ENCODE data around the gene TRPV3.
"Not testable (repeated sequence)": the region's sequence is repeated elsewhere in the genome, so short reads cannot be mapped to it uniquely, and the experiment has no call there.

Gene TRPV3

GRCh38 chr17:3557768-3558583 lies at the start of gene TRPV3:
TRPV3 (minus strand) TSS chr17:3557812; CDS start chr17:3554850, 2,962 bp downstream.
- no peak for FAIRE-seq

GRCh38 chr17:3603870-3604259 lies 46.3 kb upstream of the TRPV3 start:
- no peak for FAIRE-seq

GRCh38 chr17:3603119-3603869 lies 45.7 kb upstream of the TRPV3 start:
- FAIRE-seq: no peak

- no peak for FAIRE-seq
These were observed 44.9 kb upstream of the TRPV3 start for GRCh38 chr17:3602499-3602898.

GRCh38 chr17:3600529-3601205 lies 43.1 kb upstream of the TRPV3 start:
- FAIRE-seq: no peak

- FAIRE-seq: no peak
These were observed 40.5 kb upstream of the TRPV3 start for GRCh38 chr17:3598078-3598477.

GRCh38 chr17:3596804-3597464 lies 39.3 kb upstream of the TRPV3 start:
- FAIRE-seq: no peak

- FAIRE-seq: no peak
These were observed 37.4 kb upstream of the TRPV3 start for GRCh38 chr17:3594976-3595375.

GRCh38 chr17:3594051-3594800 lies 36.6 kb upstream of the TRPV3 start:
- no peak for FAIRE-seq

- no peak for FAIRE-seq
These were observed 35.8 kb upstream of the TRPV3 start for GRCh38 chr17:3593384-3593783.

GRCh38 chr17:3592216-3592860 lies 34.7 kb upstream of the TRPV3 start:
- FAIRE-seq: no peak

- no peak for FAIRE-seq
These were observed 33.2 kb upstream of the TRPV3 start for GRCh38 chr17:3590768-3591167.

GRCh38 chr17:3590231-3590630 lies 32.6 kb upstream of the TRPV3 start:
- FAIRE-seq: no peak

GRCh38 chr17:3589784-3590183 lies 32.2 kb upstream of the TRPV3 start:
- FAIRE-seq: no peak

- FAIRE-seq: no peak
These were observed 28.2 kb upstream of the TRPV3 start for GRCh38 chr17:3585826-3586225.

GRCh38 chr17:3583456-3583855 lies 25.8 kb upstream of the TRPV3 start:
- FAIRE-seq: no peak

- FAIRE-seq: no peak
These were observed 25.3 kb upstream of the TRPV3 start for GRCh38 chr17:3582915-3583314.

GRCh38 chr17:3578667-3579066 lies 21.1 kb upstream of the TRPV3 start:
- not testable (repeated sequence) for FAIRE-seq

GRCh38 chr17:3576970-3577369 lies 19.4 kb upstream of the TRPV3 start:
- no peak for FAIRE-seq

- no peak for FAIRE-seq
These were observed 17.9 kb upstream of the TRPV3 start for GRCh38 chr17:3575511-3575910.

GRCh38 chr17:3574231-3574630 lies 16.6 kb upstream of the TRPV3 start:
- FAIRE-seq: no peak
